ENCODE data around the gene LHPP.

LHPP gene

GRCh38 chr10:124596962-124597845, 135.6 kb downstream of the LHPP start:
- Mint-ChIP-seq H3K27ac (no peak overlapping the region), H3K4me3 (no peak overlapping the region), H3K27me3 (no peaks in the 10 kb centered on the region), H3K36me3 (no peaks in the 10 kb centered on the region), H3K9me3 (no peaks in the 10 kb centered on the region), H3K4me1 (no peaks in the 10 kb centered on the region)
- DNase-seq = no peak
- CTCF ChIA-PET = no interaction called here

GRCh38 chr10:124597846-124598165, 136.2 kb downstream of the LHPP start:
- H3K27ac Mint-ChIP-seq = no peak overlapping the region
- no peaks in the 10 kb centered on the region for H3K36me3 Mint-ChIP-seq
- H3K9me3 Mint-ChIP-seq = no peaks in the 10 kb centered on the region
- no peaks in the 10 kb centered on the region for H3K27me3 Mint-ChIP-seq
- CTCF ChIA-PET = no interaction called here
- DNase-seq = no peak
- no peaks in the 10 kb centered on the region for H3K4me1 Mint-ChIP-seq
- H3K4me3 Mint-ChIP-seq = no peak overlapping the region

GRCh38 chr10:124598196-124598595, 136.6 kb downstream of the LHPP start:
- CTCF ChIA-PET = no interaction called here
- no peak overlapping the region for H3K27ac Mint-ChIP-seq
- no peaks in the 10 kb centered on the region for H3K9me3 Mint-ChIP-seq
- H3K4me3 Mint-ChIP-seq = no peak overlapping the region
- no peak for DNase-seq
- H3K36me3 Mint-ChIP-seq = no peaks in the 10 kb centered on the region
- H3K4me1 Mint-ChIP-seq = no peaks in the 10 kb centered on the region
- no peaks in the 10 kb centered on the region for H3K27me3 Mint-ChIP-seq

GRCh38 chr10:124598773-124599587, 137.4 kb downstream of the LHPP start:
- H3K36me3 Mint-ChIP-seq = no peaks in the 10 kb centered on the region
- H3K27me3 Mint-ChIP-seq = no peaks in the 10 kb centered on the region
- H3K9me3 Mint-ChIP-seq = no peaks in the 10 kb centered on the region
- H3K4me1 Mint-ChIP-seq = no peaks in the 10 kb centered on the region
- H3K4me3 Mint-ChIP-seq = no peak overlapping the region
- H3K27ac Mint-ChIP-seq = no peak overlapping the region
- CTCF ChIA-PET = no interaction called here
- DNase-seq = no peak

GRCh38 chr10:124599588-124600050, 138.0 kb downstream of the LHPP start:
- no peaks in the 10 kb centered on the region for H3K27me3 Mint-ChIP-seq
- CTCF ChIA-PET = no interaction called here

GRCh38 chr10:124600051-124600880, 138.6 kb downstream of the LHPP start:
- DNase-seq = no peak
- Mint-ChIP-seq H3K36me3 (no peaks in the 10 kb centered on the region), H3K27ac (no peak overlapping the region), H3K9me3 (no peaks in the 10 kb centered on the region), H3K27me3 (no peaks in the 10 kb centered on the region), H3K4me3 (no peak overlapping the region), H3K4me1 (no peaks in the 10 kb centered on the region)
- CTCF ChIA-PET = no interaction called here

More at GRCh38 chr10:124599588-124600050, 138.0 kb downstream of the LHPP start:
- Mint-ChIP-seq H3K27ac (no peak overlapping the region), H3K36me3 (no peaks in the 10 kb centered on the region), H3K4me1 (no peaks in the 10 kb centered on the region), H3K4me3 (no peak overlapping the region), H3K9me3 (no peaks in the 10 kb centered on the region)
- DNase-seq = no peak

GRCh38 chr10:124601016-124601415, 139.4 kb downstream of the LHPP start:
- no peaks in the 10 kb centered on the region for H3K27me3 Mint-ChIP-seq
- no peak for DNase-seq
- H3K9me3 Mint-ChIP-seq = no peaks in the 10 kb centered on the region
- no peak overlapping the region for H3K4me3 Mint-ChIP-seq
- H3K36me3 Mint-ChIP-seq = no peaks in the 10 kb centered on the region
- H3K4me1 Mint-ChIP-seq = no peaks in the 10 kb centered on the region
- CTCF ChIA-PET = no interaction called here
- no peak overlapping the region for H3K27ac Mint-ChIP-seq

GRCh38 chr10:124601431-124602120, 140.0 kb downstream of the LHPP start:
- no peak overlapping the region for H3K27ac Mint-ChIP-seq
- DNase-seq = no peak
- no peaks in the 10 kb centered on the region for H3K27me3 Mint-ChIP-seq
- CTCF ChIA-PET = interaction anchor here (1.2 kb wide), 1 partner anchor 140 kb away, joined by 3 read pairs; no protein-coding TSS in a partner anchor
- H3K36me3 Mint-ChIP-seq = no peaks in the 10 kb centered on the region
- H3K9me3 Mint-ChIP-seq = no peaks in the 10 kb centered on the region
- H3K4me3 Mint-ChIP-seq = no peak overlapping the region
- no peaks in the 10 kb centered on the region for H3K4me1 Mint-ChIP-seq

- no peaks in the 10 kb centered on the region for H3K4me1 Mint-ChIP-seq
- CTCF ChIA-PET = interaction anchor here (1.2 kb wide), 1 partner anchor 139 kb away, joined by 3 read pairs; no protein-coding TSS in a partner anchor
These were observed 140.5 kb downstream of the LHPP start for GRCh38 chr10:124602121-124602561.

GRCh38 chr10:124602646-124603365, 141.2 kb downstream of the LHPP start:
- H3K9me3 Mint-ChIP-seq = no peaks in the 10 kb centered on the region
- no peak for DNase-seq
- no peak overlapping the region for H3K4me3 Mint-ChIP-seq
- no peaks in the 10 kb centered on the region for H3K4me1 Mint-ChIP-seq
- H3K27me3 Mint-ChIP-seq = peaks cover under 1% of the 10 kb centered on the region
- H3K27ac Mint-ChIP-seq = no peak overlapping the region
- CTCF ChIA-PET = interaction anchor here (1.2 kb wide), 1 partner anchor 138 kb away, joined by 3 read pairs; no protein-coding TSS in a partner anchor
- H3K36me3 Mint-ChIP-seq = no peaks in the 10 kb centered on the region

More at GRCh38 chr10:124602121-124602561, 140.5 kb downstream of the LHPP start:
- Mint-ChIP-seq H3K27me3 (no peaks in the 10 kb centered on the region), H3K4me3 (no peak overlapping the region), H3K9me3 (no peaks in the 10 kb centered on the region), H3K27ac (no peak overlapping the region), H3K36me3 (no peaks in the 10 kb centered on the region)
- no peak for DNase-seq

GRCh38 chr10:124603376-124604213, 142.0 kb downstream of the LHPP start:
- CTCF ChIA-PET = no interaction called here
- no peaks in the 10 kb centered on the region for H3K36me3 Mint-ChIP-seq
- H3K27ac Mint-ChIP-seq = no peak overlapping the region
- H3K4me3 Mint-ChIP-seq = no peak overlapping the region
- peaks cover 4% of the 10 kb centered on the region for H3K27me3 Mint-ChIP-seq
- no peaks in the 10 kb centered on the region for H3K9me3 Mint-ChIP-seq
- no peak for DNase-seq
- H3K4me1 Mint-ChIP-seq = no peaks in the 10 kb centered on the region

GRCh38 chr10:124604214-124605000, 142.8 kb downstream of the LHPP start:
- DNase-seq = no peak
- Mint-ChIP-seq H3K27ac (no peak overlapping the region), H3K36me3 (no peaks in the 10 kb centered on the region), H3K27me3 (peaks cover 4% of the 10 kb centered on the region), H3K9me3 (no peaks in the 10 kb centered on the region), H3K4me3 (no peak overlapping the region), H3K4me1 (no peaks in the 10 kb centered on the region)
- CTCF ChIA-PET = no interaction called here
